C4-2B (cell line): ENCODE measurements around the gene HNRNPA3.
"Not testable (repeated sequence)": the region's sequence is repeated elsewhere in the genome, so short reads cannot be mapped to it uniquely, and the experiment has no call there.

Experiments
- H3K27ac ChIP-seq: fragments of 450-650 bp; 2 replicates; pipeline ENCODE4 v1.5.1; 2017
- CTCF ChIP-seq: fragments of 450-650 bp; conservative IDR thresholded peaks from 2 replicates; pipeline ENCODE4 v1.5.1; 2017; ENCODE audit warnings: mild to moderate bottlenecking
- ZFX ChIP-seq: fragments of 450-650 bp; IDR thresholded peaks from 2 replicates; pipeline ENCODE4 v1.6.1; 2017

Gene HNRNPA3

GRCh38 chr2:177262958-177263450, 50.4 kb downstream of the HNRNPA3 start:
- no peak for TF ChIP-seq ZFX
- no peak for TF ChIP-seq CTCF
- peak overlapping the region; percentile 98 for H3K27ac ChIP-seq

- peak overlapping the region; percentile 98 for H3K27ac ChIP-seq
- no peak for TF ChIP-seq ZFX
- peak; percentile 89 for TF ChIP-seq CTCF
Measured at GRCh38 chr2:177263451-177264208, 51.0 kb downstream of the HNRNPA3 start.

GRCh38 chr2:177264209-177264692, 51.7 kb downstream of the HNRNPA3 start:
- TF ChIP-seq CTCF (no peak), ZFX (peak; percentile 77)
- peak overlapping the region; percentile 98 for H3K27ac ChIP-seq

GRCh38 chr2:177264693-177265587, 52.3 kb downstream of the HNRNPA3 start, which contains the start of gene NFE2L2:
Gene NFE2L2, minus strand, starts transcription at chr2:177264727. Its CDS starts 151 bp downstream, at chr2:177264576.
- no peak for TF ChIP-seq ZFX
- peak; percentile 47 for TF ChIP-seq CTCF
- H3K27ac ChIP-seq, result peak within 1 kb of the TSS; percentile 98

GRCh38 chr2:177265824-177266817, 53.5 kb downstream of the HNRNPA3 start:
- TF ChIP-seq ZFX, result no peak
- TF ChIP-seq CTCF, result no peak
- H3K27ac ChIP-seq, result no peak overlapping the region

- not testable (repeated sequence) for H3K27ac ChIP-seq
Measured at GRCh38 chr2:177266955-177267354, 54.4 kb downstream of the HNRNPA3 start.
